ENCODE measurements around the gene SEC22B. TPM values are rescaled to one million over a fixed set of nuclear protein-coding genes. Genes with fewer than 3 reads are reported as not detected.
A peak's percentile ranks its signal among the peaks of the same experiment; 100 is the strongest.
"Not testable (repeated sequence)": the region's sequence is repeated elsewhere in the genome, so short reads cannot be mapped to it uniquely, and the experiment has no call there.

The SEC22B gene
- total and polyA plus RNA-seq, 5 donors from 2014 or later = 16.4 to 24.9 (median 19.5) TPM

DNA sequence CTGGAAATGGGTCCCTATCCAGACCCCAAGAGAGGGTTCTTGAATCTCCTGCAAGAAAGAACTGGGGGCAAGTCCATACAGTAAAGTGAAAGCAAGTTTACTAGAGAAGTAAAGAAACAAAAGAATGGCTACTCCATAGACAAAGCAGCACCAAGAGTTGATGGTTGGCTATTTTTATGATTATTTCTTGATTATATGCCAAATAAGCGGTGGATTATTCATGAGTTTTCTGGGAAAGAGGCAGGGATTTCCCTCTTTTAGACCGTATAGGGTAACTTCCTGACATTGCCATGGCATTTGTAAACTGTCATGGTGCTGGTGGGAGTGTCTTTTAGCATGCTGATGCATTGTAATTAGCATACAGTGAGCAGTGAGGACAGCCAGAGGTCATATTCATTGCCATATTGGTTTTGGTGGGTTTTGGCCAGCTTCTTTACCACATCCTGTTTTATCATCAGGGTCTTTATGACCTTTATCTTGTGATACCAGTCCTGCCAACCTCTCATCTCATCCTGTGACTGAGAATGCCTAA, 5.9 kb upstream of the SEC22B start:
- not testable (repeated sequence) for H3K27ac Mint-ChIP-seq; H3K4me3 Mint-ChIP-seq; H3K36me3 Mint-ChIP-seq; H3K36me3 ChIP-seq (ENCODE audit: control insufficient read depth, insufficient read depth, low read length); DNase-seq; H3K9me3 Mint-ChIP-seq; H3K4me3 ChIP-seq (ENCODE audit: low read depth, low read length); H3K9me3 ChIP-seq (ENCODE audit: control insufficient read depth in 2 of 2, low read length in 2 of 2); H3K4me1 ChIP-seq (ENCODE audit: control insufficient read depth, insufficient read depth, low read length, poor library complexity, severe bottlenecking); ATAC-seq (ENCODE audit: low read depth in 2 of 2); H3K27ac ChIP-seq (ENCODE audit: insufficient read depth, low read length, poor library complexity, severe bottlenecking)
- peaks cover 11% of the 10 kb centered on the region for H3K27me3 ChIP-seq (ENCODE audit: control insufficient read depth, insufficient read depth, low read length)
- Mint-ChIP-seq H3K4me1 (peaks cover 2 to 12% (median 5%) of the 10 kb centered on the region in 4 donors), H3K27me3 (peaks cover 22% of the 10 kb centered on the region)

DNA sequence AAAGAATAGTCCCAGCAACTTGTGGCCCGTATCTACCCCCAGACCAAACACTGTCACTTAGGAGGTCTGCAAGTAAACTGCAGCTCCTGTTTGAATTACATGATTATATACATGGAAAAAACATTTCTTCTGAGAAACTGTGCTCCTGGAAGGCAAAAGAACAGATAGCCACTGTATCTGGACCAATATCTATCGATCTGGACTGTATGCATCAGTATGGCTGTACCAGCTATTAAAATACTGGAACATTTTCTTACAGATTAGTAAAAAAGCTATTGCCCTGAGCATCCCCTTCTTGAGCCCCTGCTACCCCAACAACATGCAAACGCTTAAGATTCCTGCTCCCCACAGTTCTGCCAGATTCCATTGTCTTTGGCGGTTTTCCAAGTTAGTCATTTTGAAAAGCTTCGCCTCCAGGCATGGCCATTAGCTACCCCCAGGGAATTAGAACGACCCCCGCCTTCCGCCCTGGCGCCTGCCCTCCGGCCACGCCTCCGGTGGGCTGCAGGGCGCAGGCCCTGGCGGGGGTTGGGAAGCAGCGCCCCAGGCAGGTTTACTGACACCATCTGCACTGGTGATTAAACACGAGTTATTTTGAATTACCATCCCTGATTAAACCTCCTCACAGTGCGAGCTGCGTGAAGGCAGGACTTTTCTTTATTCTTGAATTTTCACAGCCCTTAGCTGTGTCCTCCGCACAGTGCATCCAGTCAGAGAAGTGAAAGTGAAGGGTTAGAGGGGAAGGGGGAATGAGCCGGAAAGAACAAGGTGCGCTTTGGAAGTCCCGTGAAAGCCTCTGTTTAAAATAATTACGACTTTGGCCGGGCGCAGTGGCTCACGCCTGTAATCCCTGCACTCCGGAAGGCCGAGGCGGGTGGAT, 3.7 kb upstream of the SEC22B start:
- not testable (repeated sequence) for H3K9me3 Mint-ChIP-seq; H3K27ac Mint-ChIP-seq; H3K9me3 ChIP-seq (ENCODE audit: control insufficient read depth in 2 of 2, low read length in 2 of 2); H3K36me3 ChIP-seq (ENCODE audit: control insufficient read depth, insufficient read depth, low read length); DNase-seq; H3K36me3 Mint-ChIP-seq; ATAC-seq (ENCODE audit: low read depth in 2 of 2); H3K4me1 ChIP-seq (ENCODE audit: control insufficient read depth, insufficient read depth, low read length, poor library complexity, severe bottlenecking); H3K27ac ChIP-seq (ENCODE audit: insufficient read depth, low read length, poor library complexity, severe bottlenecking); H3K4me3 ChIP-seq (ENCODE audit: low read depth, low read length)
- H3K27me3 ChIP-seq (ENCODE audit: control insufficient read depth, insufficient read depth, low read length) = peaks cover 11% of the 10 kb centered on the region
- peaks cover 22% of the 10 kb centered on the region for H3K27me3 Mint-ChIP-seq
- peak overlapping the region in 2 of 4 donors; percentile 18 to 53 for H3K4me3 Mint-ChIP-seq
- H3K4me1 Mint-ChIP-seq = peaks cover 2 to 24% (median 15%) of the 10 kb centered on the region in 4 donors

DNA sequence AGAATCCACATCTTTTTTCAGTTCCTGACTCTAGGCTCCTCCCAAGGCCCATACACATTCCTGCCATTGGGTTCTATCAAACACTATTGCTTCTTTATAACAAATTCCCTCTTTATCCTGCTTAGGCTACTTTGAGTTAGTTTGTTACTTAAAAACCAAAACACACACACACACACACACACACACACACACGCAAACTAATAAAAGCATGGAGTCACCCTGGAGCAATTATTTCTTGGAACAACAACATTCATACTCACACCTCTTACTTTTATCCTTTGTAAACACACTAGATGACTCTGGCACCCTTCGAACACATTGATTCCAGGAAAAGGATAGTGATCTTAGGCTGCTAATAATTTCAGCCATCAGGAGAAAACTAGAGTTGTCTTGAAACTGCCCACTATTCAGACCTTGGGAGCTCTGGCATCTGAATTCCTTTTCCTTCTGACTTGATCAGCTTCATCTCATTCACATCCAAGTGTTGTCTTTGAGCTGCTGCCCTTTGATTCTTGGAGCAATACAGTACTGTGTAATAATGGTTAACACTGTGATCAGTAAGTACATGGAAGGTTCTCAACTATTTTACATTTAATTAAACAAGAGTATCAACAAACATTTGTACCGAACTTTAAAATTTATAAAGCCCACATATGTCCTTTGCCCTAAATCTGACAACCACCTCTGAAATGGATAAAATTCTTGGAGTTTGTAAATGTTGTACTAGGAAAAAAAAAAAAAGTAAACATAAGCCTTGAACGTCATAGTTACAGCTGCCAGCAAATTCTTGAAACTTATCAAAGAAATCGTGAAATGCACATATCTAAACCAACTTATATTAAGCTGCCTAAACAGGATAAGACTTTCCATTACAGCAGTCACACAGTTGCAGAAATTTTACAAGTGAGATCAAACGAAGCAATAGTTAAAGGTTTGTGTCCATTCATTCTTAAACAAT, 2.8 kb upstream of the SEC22B start:
- Histone ChIP-seq H3K4me3 (ENCODE audit: low read depth, low read length) (no peak overlapping the region), H3K4me1 (ENCODE audit: control insufficient read depth, insufficient read depth, low read length, poor library complexity, severe bottlenecking) (peaks cover 4% of the 10 kb centered on the region), H3K27ac (ENCODE audit: insufficient read depth, low read length, poor library complexity, severe bottlenecking) (no peak overlapping the region), H3K27me3 (ENCODE audit: control insufficient read depth, insufficient read depth, low read length) (peaks cover 11% of the 10 kb centered on the region), H3K36me3 (ENCODE audit: control insufficient read depth, insufficient read depth, low read length) (no peaks in the 10 kb centered on the region), H3K9me3 (ENCODE audit: control insufficient read depth in 2 of 2, low read length in 2 of 2) (no peaks in the 10 kb centered on the region)
- Mint-ChIP-seq H3K27ac (peak overlapping the region in 1 of 3 donors; percentile 79), H3K9me3 (no peaks in the 10 kb centered on the region), H3K36me3 (peaks cover 4% of the 10 kb centered on the region), H3K4me3 (peak overlapping the region in 3 of 4 donors; percentile 7 to 39 (median 18)), H3K4me1 (peaks cover 2 to 25% (median 15%) of the 10 kb centered on the region in 4 donors), H3K27me3 (peaks cover 22% of the 10 kb centered on the region)
- no peak for ATAC-seq (ENCODE audit: low read depth in 2 of 2)
- no peak for DNase-seq

DNA sequence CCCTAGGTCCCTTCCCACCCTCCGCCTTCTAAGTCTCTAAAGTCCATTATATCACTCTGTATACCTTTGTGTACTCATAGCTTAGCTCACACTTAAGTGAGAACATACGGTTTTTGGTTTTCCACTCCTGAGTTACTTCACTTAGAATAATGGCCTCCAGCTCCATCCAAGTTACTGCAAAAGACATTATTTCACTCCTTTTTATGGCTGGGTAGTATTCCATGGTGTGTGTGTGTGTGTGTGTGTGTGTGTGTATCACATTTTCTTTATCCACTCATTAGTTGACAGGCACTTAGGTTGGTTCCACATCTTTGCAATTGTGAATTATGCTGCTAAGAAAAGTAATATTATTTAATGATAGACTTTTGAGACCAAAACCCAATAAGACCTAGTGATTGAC, 1.7 kb upstream of the SEC22B start:
- ATAC-seq (ENCODE audit: low read depth in 2 of 2); H3K27ac ChIP-seq (ENCODE audit: insufficient read depth, low read length, poor library complexity, severe bottlenecking); H3K36me3 ChIP-seq (ENCODE audit: control insufficient read depth, insufficient read depth, low read length); H3K9me3 Mint-ChIP-seq; H3K36me3 Mint-ChIP-seq; H3K9me3 ChIP-seq (ENCODE audit: control insufficient read depth in 2 of 2, low read length in 2 of 2); H3K4me1 ChIP-seq (ENCODE audit: control insufficient read depth, insufficient read depth, low read length, poor library complexity, severe bottlenecking); H3K27ac Mint-ChIP-seq; DNase-seq; H3K4me3 ChIP-seq (ENCODE audit: low read depth, low read length): not testable (repeated sequence)
- H3K27me3 Mint-ChIP-seq = peaks cover 22% of the 10 kb centered on the region
- H3K4me1 Mint-ChIP-seq = peaks cover 2 to 26% (median 15%) of the 10 kb centered on the region in 4 donors
- peaks cover 11% of the 10 kb centered on the region for H3K27me3 ChIP-seq (ENCODE audit: control insufficient read depth, insufficient read depth, low read length)
- H3K4me3 Mint-ChIP-seq = peak overlapping the region in 2 of 4 donors; percentile 8 to 18

DNA sequence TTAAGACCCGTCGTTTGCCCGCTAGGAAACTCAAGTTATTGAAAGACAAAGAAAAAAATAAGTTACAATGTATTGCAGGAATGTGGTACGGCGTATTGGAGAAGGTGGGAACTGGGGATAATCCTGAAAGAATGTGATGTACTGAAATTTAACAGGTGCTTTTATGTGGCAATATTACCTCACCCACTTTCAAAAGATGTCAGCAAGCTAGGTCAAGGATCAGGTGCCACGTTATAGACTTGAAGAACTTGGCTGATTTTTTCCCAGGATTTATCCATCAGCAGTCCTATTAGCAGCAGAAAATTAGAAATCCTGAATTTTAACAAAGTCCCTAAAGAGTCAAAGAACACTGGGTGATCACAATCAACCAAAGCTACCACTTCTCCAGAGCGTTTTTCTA, 632 bp downstream of the SEC22B start:
- not testable (repeated sequence) for ATAC-seq (ENCODE audit: low read depth in 2 of 2)

DNA sequence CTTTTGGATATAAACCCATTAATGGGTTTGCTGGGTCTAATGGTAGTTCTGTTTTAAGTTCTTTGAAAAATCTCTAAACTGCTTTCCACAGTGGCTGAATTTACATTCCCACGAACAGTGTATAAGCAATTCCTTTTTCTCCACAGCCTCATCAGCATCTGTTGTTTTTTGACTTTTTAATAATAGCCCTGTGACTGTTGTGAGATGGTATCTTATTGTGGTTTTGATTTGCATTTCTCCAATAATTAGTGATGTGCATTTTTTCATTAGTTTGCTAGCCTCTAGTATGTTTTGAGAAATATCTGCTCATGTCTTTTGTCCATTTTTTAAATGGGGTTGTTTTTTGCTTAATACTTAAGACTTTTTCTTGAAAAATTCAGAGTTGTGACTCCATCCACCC, 11.6 kb downstream of the SEC22B start:
- not testable (repeated sequence) for H3K9me3 Mint-ChIP-seq; DNase-seq; H3K36me3 ChIP-seq (ENCODE audit: control insufficient read depth, insufficient read depth, low read length); H3K27ac ChIP-seq (ENCODE audit: insufficient read depth, low read length, poor library complexity, severe bottlenecking); H3K4me1 ChIP-seq (ENCODE audit: control insufficient read depth, insufficient read depth, low read length, poor library complexity, severe bottlenecking); H3K27me3 ChIP-seq (ENCODE audit: control insufficient read depth, insufficient read depth, low read length); H3K9me3 ChIP-seq (ENCODE audit: control insufficient read depth in 2 of 2, low read length in 2 of 2); H3K4me3 ChIP-seq (ENCODE audit: low read depth, low read length); H3K27me3 Mint-ChIP-seq; ATAC-seq (ENCODE audit: low read depth in 2 of 2); H3K27ac Mint-ChIP-seq; H3K4me3 Mint-ChIP-seq; H3K36me3 Mint-ChIP-seq; H3K4me1 Mint-ChIP-seq

More for the DNA sequence above, 632 bp downstream of the SEC22B start:
- H3K9me3 Mint-ChIP-seq; H3K4me1 ChIP-seq (ENCODE audit: control insufficient read depth, insufficient read depth, low read length, poor library complexity, severe bottlenecking); H3K9me3 ChIP-seq (ENCODE audit: control insufficient read depth in 2 of 2, low read length in 2 of 2); H3K36me3 ChIP-seq (ENCODE audit: control insufficient read depth, insufficient read depth, low read length); H3K36me3 Mint-ChIP-seq: not testable (repeated sequence)
- peak in 1 of 3 donors; percentile 30 for DNase-seq
- Histone ChIP-seq H3K4me3 (ENCODE audit: low read depth, low read length) (peak overlapping the region; percentile 93), H3K27me3 (ENCODE audit: control insufficient read depth, insufficient read depth, low read length) (peaks cover 11% of the 10 kb centered on the region), H3K27ac (ENCODE audit: insufficient read depth, low read length, poor library complexity, severe bottlenecking) (peak overlapping the region; percentile 85)
- peaks cover 2 to 24% (median 15%) of the 10 kb centered on the region in 4 donors for H3K4me1 Mint-ChIP-seq
- H3K4me3 Mint-ChIP-seq = peak overlapping the region; percentile 98 to 99 (median 98)
- H3K27ac Mint-ChIP-seq = peak overlapping the region; percentile 92 to 100 (median 99)
- H3K27me3 Mint-ChIP-seq = peaks cover 22% of the 10 kb centered on the region

DNA sequence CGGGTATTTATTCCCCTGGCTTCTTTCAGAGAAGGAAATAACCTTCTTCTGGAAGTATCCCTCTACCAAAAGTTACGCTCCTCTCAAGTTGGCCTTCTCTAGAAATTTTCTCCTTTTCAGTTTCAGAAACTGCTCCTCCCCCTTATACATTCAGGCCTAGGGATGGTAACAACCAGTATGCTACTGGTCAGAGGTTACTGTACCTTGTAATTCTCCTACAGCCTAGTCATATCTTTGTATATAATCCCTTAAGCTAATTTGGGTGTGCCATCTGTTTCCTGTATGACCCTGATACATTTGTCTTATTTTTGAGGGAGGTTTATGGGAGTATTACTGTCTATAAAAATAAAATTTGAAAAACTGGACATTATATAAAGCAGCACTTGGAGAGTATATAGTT, 14.3 kb downstream of the SEC22B start:
- H3K4me1 Mint-ChIP-seq; H3K36me3 Mint-ChIP-seq; H3K27ac ChIP-seq (ENCODE audit: insufficient read depth, low read length, poor library complexity, severe bottlenecking); H3K4me1 ChIP-seq (ENCODE audit: control insufficient read depth, insufficient read depth, low read length, poor library complexity, severe bottlenecking); H3K27me3 Mint-ChIP-seq; H3K9me3 ChIP-seq (ENCODE audit: control insufficient read depth in 2 of 2, low read length in 2 of 2); DNase-seq; H3K36me3 ChIP-seq (ENCODE audit: control insufficient read depth, insufficient read depth, low read length); H3K27ac Mint-ChIP-seq; H3K4me3 Mint-ChIP-seq; H3K27me3 ChIP-seq (ENCODE audit: control insufficient read depth, insufficient read depth, low read length); H3K4me3 ChIP-seq (ENCODE audit: low read depth, low read length); H3K9me3 Mint-ChIP-seq; ATAC-seq (ENCODE audit: low read depth in 2 of 2): not testable (repeated sequence)
